Mesendoderm (in vitro differentiated cells): ENCODE results near the gene SLC39A12.
"Not testable (repeated sequence)": the region's sequence is repeated elsewhere in the genome, so short reads cannot be mapped to it uniquely, and the experiment has no call there.

ENCODE experiments used
- DNase-seq: peaks from one replicate; pipeline ENCODE4 v3.0.0; 2013
- H2AK5ac ChIP-seq: 2 replicates; pipeline ENCODE4 v1.6.1; 2013; ENCODE audit warnings: low read length, inconsistent platforms
- H2BK120ac ChIP-seq: 2 replicates; pipeline ENCODE4 v1.6.1; 2013; ENCODE audit warnings: low read depth, mild to moderate bottlenecking, low read length, moderate library complexity, mixed read lengths
- H2BK15ac ChIP-seq: replicated peaks from 2 replicates; pipeline ENCODE4 v1.6.1; 2013; ENCODE audit warnings: low read depth, mild to moderate bottlenecking, moderate library complexity
- H2BK5ac ChIP-seq: 2 replicates; pipeline ENCODE4 v1.6.1; 2013; ENCODE audit warnings: low read length, inconsistent platforms
- H3K18ac ChIP-seq: 2 replicates; pipeline ENCODE4 v1.6.1; 2013; ENCODE audit warnings: mild to moderate bottlenecking, low read length, mixed read lengths
- H3K23ac ChIP-seq: one replicate; pipeline ENCODE4 v1.6.1; 2013; ENCODE audit warnings: low read length
- H3K27ac ChIP-seq: 2 replicates; pipeline ENCODE4 v1.5.1; 2013; ENCODE audit warnings: low read depth, mild to moderate bottlenecking, inconsistent platforms, low read length, moderate library complexity
- H3K27me3 ChIP-seq: 2 replicates; pipeline ENCODE4 v1.6.1; 2013; ENCODE audit warnings: low read length, control low read depth, mild to moderate bottlenecking, inconsistent platforms; ENCODE audit not compliant: insufficient read depth, poor library complexity
- H3K36me3 ChIP-seq: 2 replicates; pipeline ENCODE4 v1.6.1; 2013; ENCODE audit warnings: low read length, inconsistent platforms; ENCODE audit not compliant: control insufficient read depth, insufficient read depth
- H3K4ac ChIP-seq: one replicate; pipeline ENCODE4 v1.6.1; 2013; ENCODE audit warnings: low read depth, mild to moderate bottlenecking, low read length, moderate library complexity
- H3K4me1 ChIP-seq: 2 replicates; pipeline ENCODE4 v1.6.1; 2013; ENCODE audit warnings: low read depth, low read length, inconsistent platforms; ENCODE audit not compliant: control insufficient read depth
- H3K4me2 ChIP-seq: 2 replicates; pipeline ENCODE4 v1.6.1; 2013; ENCODE audit warnings: low read length
- H3K4me3 ChIP-seq: 2 replicates; pipeline ENCODE4 v1.5.1; 2013; ENCODE audit warnings: mild to moderate bottlenecking, low read length
- H3K56ac ChIP-seq: one replicate; pipeline ENCODE4 v1.6.1; 2013; ENCODE audit warnings: low read length
- H3K79me1 ChIP-seq: 2 replicates; pipeline ENCODE4 v1.6.1; 2013; ENCODE audit warnings: low read length, inconsistent platforms
- H3K79me2 ChIP-seq: 2 replicates; pipeline ENCODE4 v1.6.1; 2013; ENCODE audit warnings: mild to moderate bottlenecking, low read length; ENCODE audit not compliant: control insufficient read depth, insufficient read depth
- H3K9ac ChIP-seq: 2 replicates; pipeline ENCODE4 v1.6.1; 2013; ENCODE audit warnings: low read length, inconsistent platforms
- H4K5ac ChIP-seq: one replicate; pipeline ENCODE4 v1.6.1; 2013; ENCODE audit warnings: low read length
- H4K8ac ChIP-seq: one replicate; pipeline ENCODE4 v1.6.1; 2013; ENCODE audit warnings: low read depth, mild to moderate bottlenecking, control low read depth, low read length, moderate library complexity
- WGBS: extraction: QIAGEN DNeasy Blood & Tissue Kit; methylation state at CpG from one replicate; pipeline ENCODE4 v1.1.7; 2013; ENCODE audit warnings: low lambda C conversion rate, missing lambda C conversion rate; ENCODE audit not compliant: insufficient coverage; ENCODE audit errors: extremely low coverage; 5-methylcytosine and 5-hydroxymethylcytosine counted together

Gene SLC39A12

GRCh38 chr10:17950726-17951125, 992 bp upstream of the SLC39A12 start:
- no peak for DNase-seq
- Histone ChIP-seq H3K4me3 (no peak overlapping the region), H2BK15ac (no peak overlapping the region), H3K27ac (no peak overlapping the region), H2AK5ac (no peak overlapping the region), H2BK5ac (no peak overlapping the region), H4K8ac (no peak overlapping the region), H2BK120ac (no peak overlapping the region), H3K79me2 (no peaks in the 10 kb centered on the region), H3K4me1 (no peaks in the 10 kb centered on the region), H3K23ac (no peak overlapping the region), H3K4ac (no peak overlapping the region), H3K18ac (no peak overlapping the region), H3K4me2 (no peak overlapping the region), H3K36me3 (no peaks in the 10 kb centered on the region), H3K79me1 (no peaks in the 10 kb centered on the region), H3K27me3 (no peaks in the 10 kb centered on the region), H4K5ac (no peak overlapping the region), H3K56ac (no peak overlapping the region), H3K9ac (no peak overlapping the region)
- WGBS: no CpG with 5 or more reads among the region's 22 CpGs

GRCh38 chr10:17954372-17954771, 2.7 kb downstream of the SLC39A12 start:
- not testable (repeated sequence) for H4K5ac ChIP-seq, H3K9ac ChIP-seq, DNase-seq, H2BK120ac ChIP-seq, H3K4ac ChIP-seq, H2BK15ac ChIP-seq, H3K56ac ChIP-seq, H3K79me1 ChIP-seq, H3K79me2 ChIP-seq, H3K27me3 ChIP-seq, H3K23ac ChIP-seq, H2AK5ac ChIP-seq, H3K18ac ChIP-seq, H4K8ac ChIP-seq, H3K27ac ChIP-seq, H3K4me3 ChIP-seq, H3K4me1 ChIP-seq, H3K4me2 ChIP-seq, H2BK5ac ChIP-seq, H3K36me3 ChIP-seq
- WGBS: no CpG with 5 or more reads among the region's 10 CpGs

DNA sequence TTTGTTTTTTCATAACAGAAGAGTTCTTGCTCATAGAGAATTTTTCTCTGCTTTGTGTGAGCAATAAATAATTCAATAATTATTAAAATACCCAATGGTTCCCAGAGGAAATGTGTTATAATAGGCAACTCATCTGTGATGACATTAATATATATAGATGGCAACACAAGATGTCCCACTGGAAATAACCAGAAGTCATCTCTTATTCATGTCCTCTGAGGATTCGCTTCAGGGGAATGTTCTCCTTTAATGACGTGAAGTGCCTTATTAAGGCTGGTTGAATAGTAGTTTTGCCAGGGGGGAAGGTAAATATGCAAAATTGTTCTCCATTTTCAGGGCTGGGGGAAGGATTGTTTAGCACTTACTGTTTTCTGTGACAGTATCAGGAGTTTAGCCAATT, 3.1 kb downstream of the SLC39A12 start:
- no peaks in the 10 kb centered on the region for H3K27me3 ChIP-seq
- no peak overlapping the region for H2BK15ac ChIP-seq

DNA sequence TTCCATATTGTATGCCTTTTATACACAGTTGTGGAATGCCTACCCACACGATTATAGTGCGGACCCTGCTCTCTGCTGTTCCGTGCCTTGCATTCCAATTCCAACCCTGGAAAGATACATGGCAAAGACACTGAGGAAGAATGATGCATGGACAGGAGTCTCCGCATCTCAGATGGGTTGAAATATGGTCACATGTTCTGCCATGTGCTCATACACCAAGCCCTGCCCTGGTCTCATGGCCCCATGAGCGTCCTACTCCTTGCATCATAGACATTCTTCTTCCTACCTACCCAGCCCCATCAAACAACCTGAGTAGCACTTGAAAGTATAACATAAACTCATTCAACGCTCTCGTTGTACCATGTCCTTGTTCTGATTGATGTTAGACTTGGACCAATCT, 6.3 kb downstream of the SLC39A12 start:
- Histone ChIP-seq H3K27me3 (no peaks in the 10 kb centered on the region), H3K4me1 (no peaks in the 10 kb centered on the region), H3K9ac (no peak overlapping the region), H3K4ac (no peak overlapping the region), H3K18ac (no peak overlapping the region), H2BK5ac (no peak overlapping the region), H3K79me1 (no peaks in the 10 kb centered on the region), H3K23ac (no peak overlapping the region), H2AK5ac (no peak overlapping the region), H4K5ac (no peak overlapping the region), H3K36me3 (no peaks in the 10 kb centered on the region), H2BK15ac (no peak overlapping the region), H4K8ac (no peak overlapping the region), H3K79me2 (no peaks in the 10 kb centered on the region), H3K4me2 (no peak overlapping the region), H3K4me3 (no peak overlapping the region), H2BK120ac (no peak overlapping the region), H3K56ac (no peak overlapping the region), H3K27ac (no peak overlapping the region)
- DNase-seq: no peak
- no CpG with 5 or more reads among the region's 7 CpGs for WGBS

More for the DNA sequence above, 3.1 kb downstream of the SLC39A12 start:
- H2BK5ac ChIP-seq: no peak overlapping the region
- H3K56ac ChIP-seq: no peak overlapping the region
- no peak overlapping the region for H3K4me2 ChIP-seq
- no peak overlapping the region for H4K5ac ChIP-seq
- no peak overlapping the region for H2BK120ac ChIP-seq
- H3K18ac ChIP-seq: no peak overlapping the region
- H3K23ac ChIP-seq: no peak overlapping the region
- H3K4me3 ChIP-seq: no peak overlapping the region
- no peaks in the 10 kb centered on the region for H3K36me3 ChIP-seq
- no CpG with 5 or more reads among the region's 2 CpGs for WGBS
- H3K4me1 ChIP-seq: no peaks in the 10 kb centered on the region
- no peak overlapping the region for H3K27ac ChIP-seq
- no peak overlapping the region for H4K8ac ChIP-seq
- no peaks in the 10 kb centered on the region for H3K79me1 ChIP-seq
- DNase-seq: no peak
- no peaks in the 10 kb centered on the region for H3K79me2 ChIP-seq
- no peak overlapping the region for H3K4ac ChIP-seq
- H2AK5ac ChIP-seq: no peak overlapping the region
- no peak overlapping the region for H3K9ac ChIP-seq

GRCh38 chr10:17959870-17960269, 8.2 kb downstream of the SLC39A12 start:
- Histone ChIP-seq H2BK120ac (no peak overlapping the region), H3K36me3 (no peaks in the 10 kb centered on the region), H4K8ac (no peak overlapping the region), H3K79me1 (no peaks in the 10 kb centered on the region), H4K5ac (no peak overlapping the region), H3K18ac (no peak overlapping the region), H2AK5ac (no peak overlapping the region), H3K79me2 (no peaks in the 10 kb centered on the region), H2BK15ac (no peak overlapping the region), H3K4me3 (no peak overlapping the region), H3K4me1 (no peaks in the 10 kb centered on the region), H3K27me3 (no peaks in the 10 kb centered on the region), H3K23ac (no peak overlapping the region), H3K56ac (no peak overlapping the region), H3K4me2 (no peak overlapping the region), H3K9ac (no peak overlapping the region), H2BK5ac (no peak overlapping the region), H3K4ac (no peak overlapping the region), H3K27ac (no peak overlapping the region)
- no peak for DNase-seq
- WGBS: no CpG with 5 or more reads among the region's 2 CpGs

DNA sequence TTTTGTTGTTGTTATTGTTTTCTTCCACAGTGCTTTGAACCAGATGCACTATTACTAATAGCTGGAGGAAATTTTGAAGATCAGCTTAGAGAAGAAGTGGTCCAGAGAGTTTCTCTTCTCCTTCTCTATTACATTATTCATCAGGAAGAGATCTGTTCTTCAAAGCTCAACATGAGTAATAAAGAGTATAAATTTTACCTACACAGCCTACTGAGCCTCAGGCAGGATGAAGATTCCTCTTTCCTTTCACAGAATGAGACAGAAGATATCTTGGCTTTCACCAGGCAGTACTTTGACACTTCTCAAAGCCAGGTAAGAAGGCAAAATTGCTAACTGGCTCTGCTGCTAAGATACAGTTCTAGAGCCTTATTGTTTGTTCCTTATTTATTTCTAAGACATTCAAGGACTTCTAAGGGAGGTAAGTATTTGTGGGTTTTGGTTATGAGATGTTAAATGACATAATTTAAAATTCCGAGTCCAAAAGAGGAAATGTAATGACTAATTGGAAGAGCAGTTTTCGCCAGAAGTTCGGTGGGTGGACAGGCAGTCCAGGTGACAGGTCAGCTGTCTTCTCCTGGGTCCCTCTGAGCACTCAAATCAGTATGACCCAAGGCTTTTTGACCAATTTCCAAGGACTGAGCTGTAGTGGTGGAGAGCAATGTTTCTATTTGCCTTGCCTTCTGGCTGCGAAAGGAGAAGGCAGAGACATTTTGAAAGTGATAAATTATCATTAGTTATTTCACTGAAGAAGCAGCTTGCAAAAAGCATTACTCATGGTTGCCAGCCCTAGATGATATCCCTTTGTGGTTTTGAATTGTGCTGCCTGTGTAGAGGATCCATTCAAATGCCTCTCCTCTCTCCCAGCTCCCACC, 10.1 kb downstream of the SLC39A12 start:
- Histone ChIP-seq H3K56ac (no peak overlapping the region), H3K4me1 (no peaks in the 10 kb centered on the region), H4K8ac (no peak overlapping the region), H3K4me2 (no peak overlapping the region), H2BK120ac (no peak overlapping the region), H3K27me3 (no peaks in the 10 kb centered on the region), H2AK5ac (no peak overlapping the region), H2BK5ac (no peak overlapping the region), H3K9ac (no peak overlapping the region), H3K23ac (no peak overlapping the region), H3K27ac (no peak overlapping the region), H2BK15ac (no peak overlapping the region), H3K18ac (no peak overlapping the region), H3K79me1 (no peaks in the 10 kb centered on the region), H3K4me3 (no peak overlapping the region), H3K79me2 (no peaks in the 10 kb centered on the region), H3K36me3 (no peaks in the 10 kb centered on the region), H3K4ac (no peak overlapping the region), H4K5ac (no peak overlapping the region)
- no peak for DNase-seq
- WGBS: no CpG with 5 or more reads among the region's 4 CpGs
